Endothelial cell of umbilical vein (primary cell): ENCODE measurements around the gene PPP1R3G. TPM values are rescaled to one million over a fixed set of nuclear protein-coding genes. Genes with fewer than 3 reads are reported as not detected.

ENCODE experiments used
- BruUV-seq: library from RNA; stranded (reverse); fragments of 400-500 nt; replicated peaks from 2 replicates; lab custom pipeline; 2021; lab: Mats Ljungman, UMichigan
- CTCF ChIA-PET: fragments of 300-600, 350-600 bp; sonication (Branson Sonifier 250); formaldehyde crosslinking; loops from one replicate; lab custom pipeline; 2021; ENCODE audit warnings: antibody characterized with exemption, inconsistent platforms; lab: Charles Lee
- POLR2A ChIA-PET: fragments of 300-600, 350-600 bp; sonication (Branson Sonifier 250); formaldehyde crosslinking; loops from one replicate; lab custom pipeline; 2021; ENCODE audit warnings: antibody characterized with exemption, inconsistent platforms; lab: Charles Lee
- DNase-seq: peaks from one replicate; pipeline ENCODE4 v3.0.0-alpha.2; 2011; ENCODE audit warnings: low read depth, low spot score
- FAIRE-seq: peaks from 2 replicates; lab custom pipeline; 2011; peaks lifted over from hg19 to GRCh38; lab: Jason Lieb, UNC
- H2AFZ ChIP-seq: 2 replicates; pipeline ENCODE4 v1.6.0; 2012; ENCODE audit warnings: low read depth, low read length, control low read depth, inconsistent platforms
- H3K27ac ChIP-seq: 2 replicates; pipeline ENCODE4 v1.5.1; 2011; ENCODE audit warnings: low read depth, mild to moderate bottlenecking, control low read depth, low read length, moderate library complexity; ENCODE audit not compliant: insufficient read depth
- H3K27me3 ChIP-seq, 2 experiments: 2 replicates each; pipeline versions ENCODE4 v1.6.0 to v1.6.1; 2011; ENCODE audit warnings: low read length in 2 of 2, mixed read lengths in 1 of 2; ENCODE audit not compliant: control insufficient read depth in 2 of 2, insufficient read depth in 2 of 2
- H3K36me3 ChIP-seq, 2 experiments: 2 replicates in 1 of 2; 3 replicates in 1 of 2; pipeline ENCODE4 v1.5.1; 2011; ENCODE audit warnings: low read length in 2 of 2, mild to moderate bottlenecking in 1 of 2, moderate library complexity in 1 of 2; ENCODE audit not compliant: control insufficient read depth in 2 of 2, insufficient read depth in 2 of 2; ENCODE audit errors: extremely low read depth in 1 of 2
- H3K4me1 ChIP-seq: 3 replicates; pipeline ENCODE4 v1.5.1; 2011; ENCODE audit warnings: mild to moderate bottlenecking, low read length; ENCODE audit not compliant: control insufficient read depth, insufficient read depth; ENCODE audit errors: extremely low read depth
- H3K4me2 ChIP-seq: 2 replicates; pipeline ENCODE4 v1.6.1; 2011; ENCODE audit warnings: low read length, control low read depth, mixed read lengths; ENCODE audit not compliant: insufficient read depth
- H3K4me3 ChIP-seq, 3 experiments: fragments of 200-600 bp in 1 of 3; sonication (generic), shearing (Covaris generic) in 1 of 3; replicated peaks in 1 of 3; 2 replicates each; pipeline ENCODE4 v1.5.1; 2011 to 2016; ENCODE audit warnings: control low read depth in 3 of 3, low read length in 3 of 3, mild to moderate bottlenecking in 2 of 3, inconsistent platforms in 1 of 3, low read depth in 1 of 3, moderate library complexity in 1 of 3; ENCODE audit not compliant: insufficient read depth in 1 of 3
- H3K79me2 ChIP-seq: 2 replicates; pipeline ENCODE4 v1.6.0; 2012; ENCODE audit warnings: low read length, inconsistent platforms; ENCODE audit not compliant: control insufficient read depth, insufficient read depth
- H3K9ac ChIP-seq: replicated peaks from 2 replicates; pipeline ENCODE3; 2011; ENCODE audit warnings: low read length, control low read depth; ENCODE audit not compliant: insufficient read depth; ENCODE audit errors: extremely low read depth
- H3K9me1 ChIP-seq: replicated peaks from 3 replicates; pipeline ENCODE4 v1.6.0; 2011; ENCODE audit warnings: mild to moderate bottlenecking, low read length; ENCODE audit not compliant: control insufficient read depth, insufficient read depth; ENCODE audit errors: extremely low read depth
- H3K9me3 ChIP-seq: replicated peaks from 2 replicates; pipeline ENCODE4 v1.5.1; 2012; ENCODE audit warnings: low read length, inconsistent platforms; ENCODE audit not compliant: control insufficient read depth, insufficient read depth
- H4K20me1 ChIP-seq: replicated peaks from 2 replicates; pipeline ENCODE3; 2011; ENCODE audit warnings: mild to moderate bottlenecking, low read length; ENCODE audit not compliant: control insufficient read depth, insufficient read depth; ENCODE audit errors: extremely low read depth
- CTCF ChIP-seq, 2 donors: IDR thresholded peaks; 1 replicate in 1 of 2; 2 replicates in 1 of 2; pipeline ENCODE4 v1.5.1; 2011; ENCODE audit warnings: low read length in 2 of 2, mild to moderate bottlenecking in 2 of 2, moderate library complexity in 2 of 2, control low read depth in 1 of 2, inconsistent platforms in 1 of 2, low read depth in 1 of 2; ENCODE audit not compliant: insufficient read depth in 1 of 2; ENCODE audit errors: extremely low read depth in 1 of 2
- EZH2 ChIP-seq: IDR thresholded peaks from 2 replicates; pipeline ENCODE4 v1.6.1; 2012; ENCODE audit warnings: borderline replicate concordance, low read depth, mild to moderate bottlenecking, moderate library complexity, low read length, inconsistent platforms; ENCODE audit not compliant: severe bottlenecking
- GATA2 ChIP-seq: IDR thresholded peaks from 2 replicates; pipeline ENCODE4 v1.7.0; 2011; ENCODE audit warnings: low read depth, mild to moderate bottlenecking, moderate library complexity, mixed read lengths, low read length; ENCODE audit not compliant: insufficient read length, insufficient read depth
- JUN ChIP-seq: IDR thresholded peaks from 2 replicates; pipeline ENCODE4 v1.6.1; 2011; ENCODE audit warnings: borderline replicate concordance, low read depth; ENCODE audit not compliant: insufficient read length, insufficient read depth
- MYC ChIP-seq: IDR thresholded peaks from one replicate; pipeline ENCODE4 v1.6.1; 2011; ENCODE audit warnings: mild to moderate bottlenecking, low read depth, low read length
- POLR2A ChIP-seq: IDR thresholded peaks from 2 replicates; pipeline ENCODE4 v1.6.1; 2012; ENCODE audit warnings: low read depth, mild to moderate bottlenecking, control low read depth, low read length
- POLR2AphosphoS5 ChIP-seq: IDR thresholded peaks from 2 replicates; pipeline ENCODE4 v1.6.1; 2012; ENCODE audit warnings: low read depth, mild to moderate bottlenecking, control low read depth, low read length, moderate library complexity; ENCODE audit not compliant: insufficient read depth
- dilution Hi-C: fragments of 300-500 bp; cut with MboI; formaldehyde crosslinking; loops from one replicate; pipeline ENCODE4 v1.15.0; 2019; ENCODE audit warnings: low sequenced_read_pairs; ENCODE audit not compliant: extremely low pct_ligation_motif_present
- intact Hi-C: fragments of 100-400 bp; cut with micrococcal nuclease; formaldehyde crosslinking; loops from one replicate; pipeline ENCODE4 v1.10.0; 2022
- polyA plus RNA-seq, 4 experiments: library from polyadenylated mRNA; depleted of rRNA in 3 of 4; stranded (reverse) in 3 of 4; unstranded in 1 of 4; fragments of >200 nt; gene quantifications; 2 replicates each; pipeline versions ENCODE4 v1.2.1 to v1.2.3, GENCODE V29; 2011 to 2012; ENCODE audit warnings: missing spikeins in 1 of 4
- total RNA-seq: library from RNA; stranded (reverse); gene quantifications from 2 replicates; pipeline ENCODE4 v1.2.3, GENCODE V29; 2021

PPP1R3G gene
- total and polyA plus RNA-seq, 2 donors (not counting 3 experiments of a cell fraction or from before 2014, with no cell fraction given): 0.04 to 0.09 TPM

DNA sequence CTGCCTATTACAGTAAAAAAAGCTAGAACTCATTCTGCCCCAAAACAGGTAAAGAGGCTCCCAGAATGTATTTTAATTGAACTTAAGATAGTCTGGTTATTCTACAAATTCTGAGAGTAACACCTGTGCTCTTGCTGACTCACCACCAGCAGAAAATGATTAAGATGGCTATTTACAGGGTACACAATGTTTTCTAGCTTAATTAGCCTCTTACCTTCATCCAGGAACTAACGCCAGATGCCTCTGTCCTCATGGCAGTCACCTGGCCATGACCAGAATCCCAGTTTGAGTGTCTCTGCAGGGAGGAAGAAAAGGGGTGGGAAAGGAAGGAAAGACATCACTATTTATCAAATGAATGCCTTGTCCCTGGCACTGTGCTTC lies 31.3 kb upstream of the PPP1R3G start:
- Histone ChIP-seq H3K9me3 (no peaks in the 10 kb centered on the region), H3K27me3 (no peaks in the 10 kb centered on the region), H3K36me3 (no peaks in the 10 kb centered on the region), H2AFZ (no peak overlapping the region), H3K4me2 (peak overlapping the region; percentile 61), H3K4me1 (peaks cover 27% of the 10 kb centered on the region), H4K20me1 (no peaks in the 10 kb centered on the region), H3K9me1 (no peaks in the 10 kb centered on the region), H3K4me3 (no peak overlapping the region), H3K79me2 (no peaks in the 10 kb centered on the region), H3K27ac (peak overlapping the region; percentile 53), H3K9ac (peak overlapping the region; percentile 0)
- TF ChIP-seq GATA2 (no peak), MYC (no peak), POLR2AphosphoS5 (no peak), CTCF (IDR thresholded peaks at IDR 0.05; ENCODE audit: extremely low read depth in 1 of 2, insufficient read depth in 1 of 2, low read depth in 1 of 2, low read length in 2 of 2) (no peak), POLR2A (no peak), JUN (no peak), EZH2 (no peak)
- dilution Hi-C loops (no loop called here), intact Hi-C loops (loop anchor here (1.0 to 10.0 kb wide), 5 partner anchors 23 to 1491 kb away; partner anchors contain the start of genes PPP1R3G and RPP40)
- ChIA-PET POLR2A (no interaction called here), CTCF (interaction anchor here (0.6 to 2.2 kb wide), 3 partner anchors 14 to 90 kb away, joined by 3 to 6 read pairs (median 3); no protein-coding TSS in a partner anchor)
- FAIRE-seq (no peak), DNase-seq (no peak)
- TSS peak; percentile 77 for BruUV-seq
